Measurements from ENCODE around the gene ROPN1L. TPM values are rescaled to one million over a fixed set of nuclear protein-coding genes. Genes with fewer than 3 reads are reported as not detected.

Gene ROPN1L
- polyA plus RNA-seq, 3 donors: 1.5 to 2.1 (median 1.9) TPM

GRCh38 chr5:10478436-10478835, 36.8 kb downstream of the ROPN1L start:
- peaks cover 0 to 14% (median 11%) of the 10 kb centered on the region in 7 donors for H3K9me3 Mint-ChIP-seq

GRCh38 chr5:10479154-10479721, 37.6 kb downstream of the ROPN1L start:
- Mint-ChIP-seq H3K36me3 (no peaks in the 10 kb centered on the region), H3K4me3 (no peak overlapping the region), H3K27me3 (ENCODE audit: low read depth in 3 of 3) (peaks cover 0 to 3% (median 0%) of the 10 kb centered on the region in 3 donors), H3K9me3 (peaks cover 0 to 14% (median 11%) of the 10 kb centered on the region in 7 donors), H3K4me1 (peaks cover 2% of the 10 kb centered on the region), H3K27ac (no peak overlapping the region)
- Histone ChIP-seq H3K27me3 (ENCODE audit: control insufficient read depth in 2 of 2, insufficient read depth in 2 of 2, low read length in 2 of 2) (no peaks in the 10 kb centered on the region), H3K4me1 (ENCODE audit: control insufficient read depth in 1 of 2, insufficient read depth in 2 of 2, low read length in 2 of 2) (no peaks in the 10 kb centered on the region), H3K79me2 (ENCODE audit: insufficient read depth, low read length) (no peaks in the 10 kb centered on the region), H3K4me2 (replicated peaks; ENCODE audit: extremely low read depth, low read length, poor library complexity, severe bottlenecking) (no peak overlapping the region), H4K20me1 (ENCODE audit: insufficient read depth, low read length) (no peaks in the 10 kb centered on the region), H3K4me3 (replicated peaks in 1 of 3; ENCODE audit: low read depth in 2 of 3, low read length in 3 of 3) (no peak overlapping the region), H3K36me3 (replicated peaks in 1 of 2; ENCODE audit: control insufficient read depth in 1 of 2, insufficient read depth in 2 of 2, low read length in 2 of 2) (no peaks in the 10 kb centered on the region), H2AFZ (ENCODE audit: insufficient read depth, low read depth, low read length, poor library complexity, severe bottlenecking) (no peak overlapping the region), H3K27ac (ENCODE audit: low read depth in 1 of 2, low read length in 2 of 2) (no peak overlapping the region), H3K9ac (ENCODE audit: insufficient read depth, low read length, poor library complexity, severe bottlenecking) (no peak overlapping the region), H3K9me3 (replicated peaks in 1 of 2; ENCODE audit: control insufficient read depth in 1 of 2, insufficient read depth in 1 of 2, low read length in 2 of 2) (peaks cover 5 to 12% of the 10 kb centered on the region in 2 donors)
- intact Hi-C loops (cut with micrococcal nuclease): no loop called here
- 98% methylated on average over 8 of the region's 11 CpGs for whole genome bisulfite sequencing (ENCODE audit: insufficient coverage)
- no peak for TF ChIP-seq CTCF (IDR thresholded peaks at IDR 0.05)
- DNase-seq: no peak

More at GRCh38 chr5:10478436-10478835, 36.8 kb downstream of the ROPN1L start:
- Histone ChIP-seq H3K9ac (ENCODE audit: insufficient read depth, low read length, poor library complexity, severe bottlenecking) (no peak overlapping the region), H2AFZ (ENCODE audit: insufficient read depth, low read depth, low read length, poor library complexity, severe bottlenecking) (no peak overlapping the region), H4K20me1 (ENCODE audit: insufficient read depth, low read length) (no peaks in the 10 kb centered on the region), H3K27ac (ENCODE audit: low read depth in 1 of 2, low read length in 2 of 2) (no peak overlapping the region), H3K36me3 (replicated peaks in 1 of 2; ENCODE audit: control insufficient read depth in 1 of 2, insufficient read depth in 2 of 2, low read length in 2 of 2) (no peaks in the 10 kb centered on the region), H3K9me3 (replicated peaks in 1 of 2; ENCODE audit: control insufficient read depth in 1 of 2, insufficient read depth in 1 of 2, low read length in 2 of 2) (peaks cover 5 to 12% of the 10 kb centered on the region in 2 donors), H3K4me2 (replicated peaks; ENCODE audit: extremely low read depth, low read length, poor library complexity, severe bottlenecking) (no peak overlapping the region), H3K79me2 (ENCODE audit: insufficient read depth, low read length) (no peaks in the 10 kb centered on the region), H3K4me3 (replicated peaks in 1 of 3; ENCODE audit: low read depth in 2 of 3, low read length in 3 of 3) (no peak overlapping the region), H3K27me3 (ENCODE audit: control insufficient read depth in 2 of 2, insufficient read depth in 2 of 2, low read length in 2 of 2) (no peaks in the 10 kb centered on the region), H3K4me1 (ENCODE audit: control insufficient read depth in 1 of 2, insufficient read depth in 2 of 2, low read length in 2 of 2) (no peaks in the 10 kb centered on the region)
- H3K27me3 Mint-ChIP-seq (ENCODE audit: low read depth in 3 of 3): peaks cover 0 to 2% (median 0%) of the 10 kb centered on the region in 3 donors
- peaks cover 2% of the 10 kb centered on the region for H3K4me1 Mint-ChIP-seq
- no peak for TF ChIP-seq CTCF (IDR thresholded peaks at IDR 0.05)
- WGBS (ENCODE audit: insufficient coverage): no CpG with 5 or more reads among the region's 5 CpGs
- peak overlapping the region in 1 of 2 donors; percentile 27 for H3K4me3 Mint-ChIP-seq
- no peak for DNase-seq
- no peaks in the 10 kb centered on the region for H3K36me3 Mint-ChIP-seq
- H3K27ac Mint-ChIP-seq: no peak overlapping the region
- intact Hi-C loops (cut with micrococcal nuclease): no loop called here

All from CD14-positive monocyte (primary cell).